HG03469 (cell line): Measurements from ENCODE around the gene GH1.

Source experiments
- ATAC-seq: cut with Tn5 transposase; IDR thresholded peaks from one replicate; pipeline ENCODE4 v1.9.1; 2021; ENCODE audit warnings: mild to moderate bottlenecking, moderate library complexity, moderate number of reproducible peaks; ENCODE audit not compliant: unreplicated experiment

GH1 gene

GRCh38 chr17:63945784-63946439 lies 27.3 kb upstream of the GH1 start:
- ATAC-seq = no peak

GRCh38 chr17:63944736-63945499 lies 26.3 kb upstream of the GH1 start:
- ATAC-seq = no peak

GRCh38 chr17:63943745-63944144 lies 25.1 kb upstream of the GH1 start:
- ATAC-seq = no peak

GRCh38 chr17:63942309-63942985 lies 23.8 kb upstream of the GH1 start:
- no peak for ATAC-seq

GRCh38 chr17:63941751-63942150 lies 23.1 kb upstream of the GH1 start:
- no peak for ATAC-seq

- ATAC-seq = no peak
These were observed 22.5 kb upstream of the GH1 start for GRCh38 chr17:63941162-63941561.

- no peak for ATAC-seq
These were observed 21.9 kb upstream of the GH1 start for GRCh38 chr17:63940584-63940983.

- ATAC-seq = no peak
These were observed 21.2 kb upstream of the GH1 start for GRCh38 chr17:63939884-63940283.

- ATAC-seq = no peak
These were observed 20.8 kb upstream of the GH1 start for GRCh38 chr17:63939401-63939800.

- no peak for ATAC-seq
These were observed 19.3 kb upstream of the GH1 start for GRCh38 chr17:63937920-63938319.

GRCh38 chr17:63937319-63937718 lies 18.7 kb upstream of the GH1 start:
- no peak for ATAC-seq

GRCh38 chr17:63934183-63935112 lies 15.8 kb upstream of the GH1 start:
- ATAC-seq = no peak

GRCh38 chr17:63933598-63933997 lies 15.0 kb upstream of the GH1 start:
- no peak for ATAC-seq

GRCh38 chr17:63932721-63933120 lies 14.1 kb upstream of the GH1 start:
- ATAC-seq = peak; percentile 9

GRCh38 chr17:63931981-63932561 lies 13.4 kb upstream of the GH1 start, which contains the start of gene CD79B:
Gene CD79B (minus strand): TSS chr17:63932331. CDS start chr17:63932261, 70 bp downstream.
- peak; percentile 35 for ATAC-seq

- ATAC-seq = no peak
These were observed 12.4 kb upstream of the GH1 start for GRCh38 chr17:63930951-63931575.

- no peak for ATAC-seq
These were observed 11.5 kb upstream of the GH1 start for GRCh38 chr17:63929860-63930766.

- ATAC-seq = no peak
These were observed 10.5 kb upstream of the GH1 start for GRCh38 chr17:63928966-63929695.
